ENCODE measurements around the gene COL4A3.

DNA sequence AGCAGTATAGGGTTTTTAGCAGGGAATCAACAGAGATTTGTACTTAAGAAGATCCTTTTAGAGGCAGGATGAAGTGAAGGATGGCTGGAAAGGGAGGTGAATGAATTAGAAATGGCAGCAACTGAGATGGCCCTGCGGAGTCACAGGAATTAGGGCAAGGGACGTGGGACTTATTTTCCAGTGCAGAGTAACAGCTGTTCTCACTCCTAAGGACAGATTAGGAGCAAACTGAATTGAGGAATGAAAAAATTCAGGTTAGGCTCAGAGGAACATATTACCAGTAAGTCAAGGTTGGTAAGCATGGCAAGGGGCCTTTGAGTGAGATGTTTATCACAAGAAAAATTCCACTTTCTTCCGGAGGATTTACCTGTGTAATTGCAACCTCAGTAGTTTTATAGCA lies 34.4 kb downstream of the COL4A3 start:
- TF ChIP-seq, protein P1, sequence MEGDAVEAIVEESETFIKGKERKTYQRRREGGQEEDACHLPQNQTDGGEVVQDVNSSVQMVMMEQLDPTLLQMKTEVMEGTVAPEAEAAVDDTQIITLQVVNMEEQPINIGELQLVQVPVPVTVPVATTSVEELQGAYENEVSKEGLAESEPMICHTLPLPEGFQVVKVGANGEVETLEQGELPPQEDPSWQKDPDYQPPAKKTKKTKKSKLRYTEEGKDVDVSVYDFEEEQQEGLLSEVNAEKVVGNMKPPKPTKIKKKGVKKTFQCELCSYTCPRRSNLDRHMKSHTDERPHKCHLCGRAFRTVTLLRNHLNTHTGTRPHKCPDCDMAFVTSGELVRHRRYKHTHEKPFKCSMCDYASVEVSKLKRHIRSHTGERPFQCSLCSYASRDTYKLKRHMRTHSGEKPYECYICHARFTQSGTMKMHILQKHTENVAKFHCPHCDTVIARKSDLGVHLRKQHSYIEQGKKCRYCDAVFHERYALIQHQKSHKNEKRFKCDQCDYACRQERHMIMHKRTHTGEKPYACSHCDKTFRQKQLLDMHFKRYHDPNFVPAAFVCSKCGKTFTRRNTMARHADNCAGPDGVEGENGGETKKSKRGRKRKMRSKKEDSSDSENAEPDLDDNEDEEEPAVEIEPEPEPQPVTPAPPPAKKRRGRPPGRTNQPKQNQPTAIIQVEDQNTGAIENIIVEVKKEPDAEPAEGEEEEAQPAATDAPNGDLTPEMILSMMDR (optimal IDR thresholded peaks at IDR 0.05 in 1 of 3, IDR thresholded peaks at IDR 0.05 in 1 of 3, conservative IDR thresholded peaks at IDR 0.05 in 1 of 3; ENCODE audit: extremely low read depth in 1 of 3, insufficient read depth in 2 of 3, low read length in 3 of 3), result no peak
- no peak for TF ChIP-seq EZH2 (IDR thresholded peaks at IDR 0.05; ENCODE audit: low read length)

Measured in keratinocyte (primary cell).